HG02623 (cell line): ENCODE measurements around the gene GREB1.
"Not testable (repeated sequence)": the region's sequence is repeated elsewhere in the genome, so short reads cannot be mapped to it uniquely, and the experiment has no call there.

Source experiments
- ATAC-seq: cut with Tn5 transposase; IDR thresholded peaks from one replicate; pipeline ENCODE4 v1.9.1; 2021; ENCODE audit warnings: moderate library complexity; ENCODE audit not compliant: unreplicated experiment

Gene GREB1

GRCh38 chr2:11658208-11659114 is 124.6 kb downstream of the GREB1 start:
- no peak for ATAC-seq

DNA sequence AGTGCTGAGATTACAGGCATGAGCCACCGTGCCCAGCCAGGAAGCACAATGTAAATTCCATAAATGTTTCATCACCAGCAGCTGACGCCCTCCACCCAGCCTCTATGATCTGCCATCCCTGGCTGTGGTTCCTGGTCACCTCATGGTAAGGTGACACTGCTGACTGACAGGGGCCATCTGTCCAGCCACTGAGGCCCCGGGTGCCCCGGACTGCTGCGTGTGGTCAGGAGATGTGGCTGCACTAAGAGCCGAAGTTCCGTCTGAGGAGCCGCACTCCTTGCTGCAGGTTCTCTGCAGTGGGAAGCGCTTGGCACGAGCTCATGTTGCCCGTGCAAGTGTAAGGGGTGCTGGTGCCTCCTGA is 125.2 kb downstream of the GREB1 start:
- ATAC-seq = no peak

- ATAC-seq = no peak
Observed at GRCh38 chr2:11659851-11660250, 126.0 kb downstream of the GREB1 start.

- not testable (repeated sequence) for ATAC-seq
Observed at GRCh38 chr2:11660396-11660795, 126.6 kb downstream of the GREB1 start.

GRCh38 chr2:11661891-11662435 is 128.1 kb downstream of the GREB1 start:
- no peak for ATAC-seq

DNA sequence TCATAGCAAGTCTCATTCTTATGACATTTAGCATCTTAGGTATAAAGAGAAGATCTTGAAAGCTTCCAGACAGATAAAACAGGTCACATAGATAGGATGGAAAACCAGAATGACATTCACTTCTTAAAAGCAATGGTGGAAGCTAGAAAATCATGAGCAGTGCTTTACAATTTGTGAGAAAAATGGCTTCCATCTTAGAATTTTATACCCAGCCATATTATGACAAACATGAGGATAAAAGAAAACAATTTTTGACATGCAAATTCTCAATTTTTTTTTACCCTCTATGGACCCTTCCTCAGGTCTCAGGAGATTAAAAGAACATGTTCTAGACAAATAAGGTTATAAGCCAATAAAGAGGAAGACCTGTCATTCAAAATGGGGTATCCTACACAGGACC is 129.0 kb downstream of the GREB1 start:
- ATAC-seq = no peak

- no peak for ATAC-seq
Observed at GRCh38 chr2:11663427-11663826, 129.6 kb downstream of the GREB1 start.

- no peak for ATAC-seq
Observed at GRCh38 chr2:11665028-11665427, 131.2 kb downstream of the GREB1 start.

DNA sequence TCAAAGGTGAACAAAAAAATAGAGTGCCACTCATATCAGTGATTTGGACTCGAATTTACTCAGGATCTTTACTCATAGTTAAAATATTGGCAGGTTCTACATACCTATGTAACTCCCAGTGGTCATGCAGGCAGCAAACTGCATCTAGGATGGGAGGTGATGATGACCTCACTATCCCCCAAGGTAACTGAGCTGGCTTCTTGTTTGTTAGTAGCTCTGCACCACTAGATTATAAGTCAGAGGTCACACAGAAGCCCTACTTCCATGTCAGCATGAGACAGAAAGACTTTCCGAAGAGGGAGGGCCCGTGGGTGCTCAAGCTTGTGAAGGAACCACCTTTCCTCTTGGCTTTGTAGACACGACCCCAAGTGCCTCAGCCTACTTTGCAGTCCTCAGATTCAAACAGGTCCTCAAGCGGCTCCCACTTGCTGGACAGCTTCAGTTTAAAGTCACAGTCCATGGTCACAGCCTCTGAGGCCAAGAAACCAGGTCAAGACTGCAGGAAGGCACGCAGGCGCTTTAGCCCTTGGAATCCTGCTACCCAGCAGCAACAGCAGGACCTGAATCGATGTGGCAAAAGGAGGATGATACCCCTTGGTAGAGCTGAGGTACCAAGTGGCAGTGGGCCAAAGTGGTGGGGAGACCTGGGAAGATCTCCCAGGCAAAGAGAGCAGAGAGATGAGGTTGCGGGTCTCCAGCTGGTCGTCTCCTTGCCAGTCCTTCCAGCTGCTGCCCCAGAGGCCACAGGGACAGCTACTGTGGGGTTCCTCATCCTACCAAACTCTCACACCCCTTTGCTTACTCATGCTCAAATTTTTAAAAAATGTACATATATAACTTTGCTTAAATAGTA is 131.9 kb downstream of the GREB1 start:
- no peak for ATAC-seq

DNA sequence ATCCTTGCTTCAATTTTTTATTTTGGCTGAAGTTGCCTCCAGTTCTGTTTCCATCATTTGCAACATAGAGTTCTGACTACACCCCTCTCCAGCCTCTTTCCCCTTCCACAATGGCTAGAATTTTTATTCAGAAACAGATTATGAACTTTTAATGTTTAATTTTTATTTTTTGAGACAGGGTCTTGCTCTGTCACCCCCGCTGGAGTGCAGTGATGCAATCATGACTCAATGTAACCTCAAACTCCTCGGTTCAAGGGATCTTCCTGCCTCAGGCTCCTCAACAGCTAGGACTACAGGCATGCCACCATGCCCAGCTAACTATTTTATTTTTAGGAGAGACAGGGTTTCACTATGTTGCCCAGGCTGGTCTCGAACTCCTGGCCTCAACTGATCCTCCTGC is 133.3 kb downstream of the GREB1 start:
- ATAC-seq = no peak

DNA sequence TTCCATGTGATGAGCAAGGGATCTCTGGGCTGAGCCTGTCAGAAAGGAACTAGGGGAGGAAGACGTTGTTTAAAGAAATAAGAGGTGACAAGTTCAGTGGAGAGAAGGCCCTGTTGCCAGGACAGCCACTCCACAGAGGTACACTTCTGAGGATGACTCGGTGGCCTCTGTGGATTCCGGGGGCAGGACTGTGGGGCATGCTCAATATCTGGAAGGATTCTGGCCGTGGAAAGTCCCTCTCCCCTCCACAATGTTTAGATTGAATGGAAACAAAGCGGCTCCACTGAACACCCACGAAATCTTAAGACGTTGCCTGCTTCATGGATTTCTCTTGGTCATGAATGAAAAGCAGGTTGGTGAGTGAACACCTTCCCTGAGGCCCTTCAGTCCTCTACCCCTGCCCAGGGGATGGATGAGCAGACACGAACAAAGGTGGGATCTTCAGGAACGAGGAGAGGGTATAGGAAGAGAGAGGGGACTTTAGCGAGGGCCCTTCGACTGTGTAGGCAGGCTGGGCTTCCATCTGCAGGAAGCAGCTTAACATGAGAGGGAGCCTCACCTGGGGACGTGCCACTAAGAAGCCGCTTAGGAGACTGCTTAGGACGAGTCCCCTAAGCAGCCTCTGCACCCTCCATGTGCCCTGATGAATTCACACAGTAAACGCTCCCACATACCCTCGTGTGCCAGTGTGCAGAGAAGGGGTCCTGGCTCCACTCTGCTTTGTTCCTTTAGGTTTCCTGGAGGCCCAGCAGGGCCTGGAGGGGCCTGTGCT is 134.2 kb downstream of the GREB1 start:
- ATAC-seq = no peak

- no peak for ATAC-seq
Observed at GRCh38 chr2:11669454-11670291, 135.8 kb downstream of the GREB1 start, which contains the start of gene NTSR2. TSS of gene NTSR2 (minus strand) at chr2:11670195. CDS start at chr2:11670129, 66 bp downstream.

GRCh38 chr2:11672407-11672806 is 138.6 kb downstream of the GREB1 start:
- ATAC-seq = no peak

DNA sequence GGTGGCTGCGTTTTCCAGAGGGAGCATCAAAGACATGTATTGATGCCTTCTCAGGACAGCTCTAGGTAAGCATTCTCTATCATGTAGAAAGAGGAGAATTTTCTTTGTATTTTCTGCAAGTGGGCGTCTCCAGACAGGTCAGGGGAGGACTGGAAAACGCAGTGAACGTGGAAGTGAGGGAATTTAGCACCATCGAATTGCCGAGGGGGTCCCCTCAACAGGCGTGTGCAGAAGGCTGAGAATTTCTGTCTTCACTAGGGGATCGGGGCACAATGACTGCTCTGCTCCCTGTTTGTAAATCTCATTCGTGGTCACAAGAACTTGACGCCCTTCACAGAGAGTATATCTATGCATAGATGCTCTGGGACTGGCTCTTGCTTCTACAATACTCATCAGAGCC is 141.1 kb downstream of the GREB1 start:
- no peak for ATAC-seq

DNA sequence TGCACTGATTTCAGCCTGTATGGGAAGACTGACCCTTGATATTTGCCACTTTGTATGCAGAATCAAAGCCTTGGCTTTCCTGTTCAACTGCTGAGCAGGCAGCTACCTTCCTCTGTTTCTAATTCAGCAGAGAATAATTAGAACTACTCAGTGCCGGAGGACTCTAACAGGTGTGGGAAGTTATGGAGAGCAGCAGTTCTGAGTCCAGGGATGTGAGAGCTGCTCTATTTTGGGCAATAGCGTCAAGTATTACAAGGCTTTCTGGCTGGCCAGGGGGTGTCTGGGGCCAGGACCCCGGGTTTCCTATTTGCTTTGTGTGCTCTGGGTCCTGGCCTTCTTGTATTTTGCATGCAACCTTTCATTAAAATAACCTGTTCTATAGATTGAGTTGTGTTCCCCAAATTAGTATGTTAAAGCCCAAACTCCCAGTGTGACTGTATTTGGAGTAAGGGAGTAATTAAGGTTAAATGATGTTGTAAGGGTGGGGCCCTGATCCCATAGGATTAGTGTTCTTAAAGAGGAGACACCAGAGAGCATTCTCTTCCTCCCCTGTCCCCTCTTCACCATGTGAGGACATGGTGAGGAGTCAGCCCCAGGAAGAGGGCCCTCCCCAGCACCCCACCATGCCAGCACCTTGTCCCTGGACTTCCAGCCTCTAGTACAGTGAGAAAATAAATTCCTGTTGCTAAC is 141.7 kb downstream of the GREB1 start:
- ATAC-seq = no peak

GRCh38 chr2:11676640-11677039 is 142.8 kb downstream of the GREB1 start:
- no peak for ATAC-seq

DNA sequence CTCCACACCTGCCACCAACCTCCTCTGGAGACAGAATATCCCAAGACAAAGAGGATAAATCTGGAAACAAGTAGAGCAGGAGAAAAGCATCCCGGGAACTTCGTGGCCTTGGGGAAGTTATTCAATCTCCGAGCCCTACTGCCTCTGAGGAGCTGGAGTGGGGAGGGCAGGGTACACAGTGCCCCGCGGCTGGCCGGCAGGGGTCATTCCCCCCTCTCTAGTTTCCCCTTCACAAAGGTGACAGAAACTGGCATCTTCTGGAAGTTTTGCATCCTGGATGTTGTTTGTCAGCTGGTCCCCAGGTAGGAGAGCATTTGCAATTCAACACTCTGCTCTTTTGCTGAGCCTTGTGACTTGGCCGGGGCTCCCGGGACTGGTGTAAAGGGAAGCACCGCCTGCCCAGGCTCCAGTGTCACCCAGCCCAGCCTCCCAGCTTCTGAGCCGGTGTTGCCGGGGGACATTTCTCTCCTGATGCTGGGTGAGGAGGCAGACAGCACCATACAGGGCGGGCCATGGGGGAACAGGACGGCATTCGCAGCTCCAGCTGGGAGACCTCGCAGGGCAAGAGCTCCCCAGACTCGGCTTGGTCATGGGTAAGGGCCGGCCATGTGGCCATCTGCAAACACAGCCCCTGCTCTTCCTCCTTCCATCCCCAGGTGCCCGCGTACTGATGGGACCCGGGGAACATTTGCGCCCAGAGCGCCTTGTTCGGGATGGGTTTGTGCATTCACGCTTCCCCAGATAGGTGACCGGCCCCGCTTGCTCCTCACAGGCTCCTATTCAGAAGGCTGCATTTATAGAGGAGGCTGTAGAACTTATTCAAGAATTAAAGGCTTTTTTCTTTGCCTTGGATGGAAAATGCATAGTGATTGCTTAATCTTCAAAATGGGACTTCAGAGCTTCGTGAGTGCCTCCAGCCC is 143.6 kb downstream of the GREB1 start:
- no peak for ATAC-seq

- no peak for ATAC-seq
Observed at GRCh38 chr2:11678306-11678960, 144.6 kb downstream of the GREB1 start.
